Fibroblast of pulmonary artery (primary cell): ENCODE results near the gene MYO1D.

Experiments used
- DNase-seq: peaks from one replicate; pipeline ENCODE4 v3.0.0-alpha.2; 2010; ENCODE audit warnings: low read depth
- H3K4me3 ChIP-seq: replicated peaks from 2 replicates; pipeline ENCODE4 v1.5.1; 2011; ENCODE audit warnings: low read depth, mild to moderate bottlenecking, control low read depth, low read length, moderate library complexity
- TF ChIP-seq, protein P1 (sequence below): IDR thresholded peaks from 2 replicates; pipeline ENCODE4 v1.5.1; 2011; ENCODE audit warnings: mild to moderate bottlenecking, control low read depth, low read length, inconsistent platforms; ENCODE audit errors: missing control alignments

The MYO1D gene

DNA sequence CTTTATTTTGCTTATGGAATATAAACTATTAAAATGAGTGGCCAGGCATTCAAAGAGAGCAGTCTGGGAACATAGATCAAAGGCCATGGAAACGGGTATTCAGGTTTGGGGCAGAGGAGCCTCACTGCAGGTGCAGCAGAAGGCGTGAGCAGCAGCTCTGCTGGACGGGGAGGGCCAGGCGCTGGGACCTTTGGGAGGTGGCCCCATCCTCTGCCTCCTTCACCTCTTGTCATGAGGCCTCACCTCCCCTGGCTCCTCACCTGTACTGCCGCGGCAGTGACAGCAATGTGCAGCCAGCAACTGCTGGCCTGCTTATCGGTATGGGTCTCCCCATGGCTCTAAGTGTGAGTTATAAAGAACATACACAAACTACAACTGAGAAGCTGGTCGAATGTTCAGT, 280.7 kb downstream of the MYO1D start:
- DNase-seq, result no peak
- TF ChIP-seq, protein P1, sequence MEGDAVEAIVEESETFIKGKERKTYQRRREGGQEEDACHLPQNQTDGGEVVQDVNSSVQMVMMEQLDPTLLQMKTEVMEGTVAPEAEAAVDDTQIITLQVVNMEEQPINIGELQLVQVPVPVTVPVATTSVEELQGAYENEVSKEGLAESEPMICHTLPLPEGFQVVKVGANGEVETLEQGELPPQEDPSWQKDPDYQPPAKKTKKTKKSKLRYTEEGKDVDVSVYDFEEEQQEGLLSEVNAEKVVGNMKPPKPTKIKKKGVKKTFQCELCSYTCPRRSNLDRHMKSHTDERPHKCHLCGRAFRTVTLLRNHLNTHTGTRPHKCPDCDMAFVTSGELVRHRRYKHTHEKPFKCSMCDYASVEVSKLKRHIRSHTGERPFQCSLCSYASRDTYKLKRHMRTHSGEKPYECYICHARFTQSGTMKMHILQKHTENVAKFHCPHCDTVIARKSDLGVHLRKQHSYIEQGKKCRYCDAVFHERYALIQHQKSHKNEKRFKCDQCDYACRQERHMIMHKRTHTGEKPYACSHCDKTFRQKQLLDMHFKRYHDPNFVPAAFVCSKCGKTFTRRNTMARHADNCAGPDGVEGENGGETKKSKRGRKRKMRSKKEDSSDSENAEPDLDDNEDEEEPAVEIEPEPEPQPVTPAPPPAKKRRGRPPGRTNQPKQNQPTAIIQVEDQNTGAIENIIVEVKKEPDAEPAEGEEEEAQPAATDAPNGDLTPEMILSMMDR, result no peak
- H3K4me3 ChIP-seq, result no peak overlapping the region

DNA sequence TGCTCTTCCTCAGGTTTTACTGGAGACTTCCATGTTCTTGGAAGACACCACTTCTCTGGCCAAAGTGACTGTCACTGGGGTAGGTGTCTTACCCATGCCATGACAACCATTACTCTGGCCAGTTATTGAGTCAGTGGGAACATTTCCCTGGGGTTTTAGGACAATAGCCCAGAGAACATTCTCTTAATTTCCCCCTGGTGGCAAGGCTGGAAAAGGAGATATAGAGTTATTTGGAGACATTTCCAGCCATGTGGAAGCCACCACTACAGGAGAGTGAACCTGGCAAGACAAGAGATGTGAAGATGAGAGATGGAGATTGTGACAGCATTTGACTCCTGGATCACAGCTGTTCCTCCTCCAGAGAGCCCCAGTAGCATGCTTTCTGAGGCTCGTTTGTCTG, 283.9 kb downstream of the MYO1D start:
- no peak overlapping the region for H3K4me3 ChIP-seq
- no peak for DNase-seq
- TF ChIP-seq, protein P1, result no peak

DNA sequence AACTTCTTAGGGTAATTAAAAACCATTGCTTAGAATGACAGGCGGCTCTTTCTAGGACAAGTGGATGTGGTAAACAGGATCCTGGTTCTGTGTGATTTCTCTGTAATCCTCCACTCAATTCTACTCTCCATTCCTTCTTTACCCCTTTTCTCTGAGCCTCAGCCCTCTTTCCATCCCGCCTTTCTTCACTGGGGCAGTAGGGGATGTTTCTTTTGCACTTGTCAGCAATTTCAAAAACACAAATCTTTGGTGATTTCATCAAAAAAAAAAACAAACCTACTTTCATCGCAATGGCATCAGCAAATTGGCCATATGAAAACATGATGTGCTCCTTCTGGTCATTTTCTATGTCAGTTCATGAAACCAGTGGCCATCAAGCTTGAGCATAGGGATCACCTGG, 285.5 kb downstream of the MYO1D start:
- TF ChIP-seq, protein P1, result no peak
- no peak overlapping the region for H3K4me3 ChIP-seq
- no peak for DNase-seq

DNA sequence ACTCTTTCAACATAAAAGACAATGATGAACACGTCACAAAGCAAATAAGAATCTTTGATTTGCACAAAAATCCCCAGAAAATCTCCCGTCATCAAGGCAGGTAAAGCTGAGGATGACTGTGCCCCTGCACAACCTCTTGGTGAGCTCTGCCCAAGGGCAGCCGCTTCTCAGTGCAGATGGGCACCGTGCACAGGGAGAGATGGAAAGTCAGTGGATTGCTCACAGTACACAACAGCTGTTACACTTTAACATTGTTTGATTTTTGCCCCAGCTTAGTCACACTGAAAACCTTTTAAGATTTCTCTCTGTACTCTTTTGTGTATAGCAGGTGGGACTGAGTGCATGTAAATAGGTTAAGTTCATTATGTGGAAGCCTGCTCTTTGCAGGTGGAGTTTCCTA, 285.9 kb downstream of the MYO1D start:
- TF ChIP-seq, protein P1, result no peak
- DNase-seq, result no peak
- H3K4me3 ChIP-seq, result no peak overlapping the region

DNA sequence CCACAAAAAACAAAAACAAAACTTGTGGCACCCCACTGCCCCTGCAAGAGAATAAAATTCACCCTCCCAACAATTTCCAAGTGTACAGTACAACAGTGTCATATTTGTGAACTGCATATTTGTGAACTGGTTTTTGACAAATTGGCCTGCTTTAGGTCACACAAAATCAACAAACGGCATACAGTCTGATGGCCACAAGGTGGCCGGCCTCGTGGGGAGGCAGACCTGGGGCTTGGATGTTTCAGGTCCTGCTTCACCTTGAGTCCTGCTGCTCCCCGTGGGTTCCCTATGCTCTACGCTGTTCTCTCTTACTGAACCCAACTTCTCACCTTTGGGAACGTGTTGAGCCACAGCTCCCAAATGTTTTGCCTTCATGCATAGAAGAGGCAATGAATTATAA, 287.9 kb downstream of the MYO1D start:
- TF ChIP-seq, protein P1, result no peak
- DNase-seq, result no peak
- H3K4me3 ChIP-seq, result no peak overlapping the region

DNA sequence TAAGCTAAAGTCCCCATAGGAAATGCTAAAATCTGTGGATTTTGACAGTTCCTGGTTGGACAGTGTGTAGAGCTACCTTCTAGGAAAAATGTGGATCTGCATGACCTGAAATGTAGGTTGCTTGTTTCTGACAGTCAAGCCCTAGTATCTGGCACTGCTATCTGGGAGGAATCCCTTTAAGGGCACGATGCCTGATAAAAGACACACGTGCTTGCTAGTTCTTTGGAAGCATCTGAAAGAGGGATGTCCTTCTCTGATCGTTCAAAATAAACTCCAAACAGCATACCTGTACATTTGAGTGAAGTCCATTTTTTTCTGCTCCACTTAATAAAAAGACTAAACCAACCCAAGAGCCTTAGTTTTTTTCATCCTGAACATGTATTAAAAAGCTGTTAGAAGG, 288.8 kb downstream of the MYO1D start:
- TF ChIP-seq, protein P1, result no peak
- H3K4me3 ChIP-seq, result no peak overlapping the region
- no peak for DNase-seq

DNA sequence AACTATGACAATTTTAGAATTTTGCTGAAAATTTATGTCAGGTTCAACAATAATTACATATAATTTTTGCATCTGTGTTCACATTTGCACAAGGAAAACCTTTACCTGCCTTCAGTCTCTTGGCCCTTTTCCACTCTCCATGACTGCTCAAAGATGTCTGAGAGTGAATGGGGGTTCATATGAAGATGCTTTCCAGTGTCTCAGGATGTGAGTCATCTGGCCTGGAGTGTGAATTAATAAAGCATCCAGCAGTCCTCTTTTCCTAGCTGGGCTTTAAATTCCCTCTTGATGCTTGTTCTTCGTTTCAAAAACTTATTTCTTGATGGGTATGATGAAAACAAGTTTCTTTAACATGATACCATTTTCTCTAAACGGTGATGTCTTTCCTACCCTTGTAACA, 290.3 kb downstream of the MYO1D start:
- TF ChIP-seq, protein P1, result no peak
- no peak for DNase-seq
- H3K4me3 ChIP-seq, result no peak overlapping the region
